ENCODE measurements around the gene PRPS2.

PRPS2 gene

DNA sequence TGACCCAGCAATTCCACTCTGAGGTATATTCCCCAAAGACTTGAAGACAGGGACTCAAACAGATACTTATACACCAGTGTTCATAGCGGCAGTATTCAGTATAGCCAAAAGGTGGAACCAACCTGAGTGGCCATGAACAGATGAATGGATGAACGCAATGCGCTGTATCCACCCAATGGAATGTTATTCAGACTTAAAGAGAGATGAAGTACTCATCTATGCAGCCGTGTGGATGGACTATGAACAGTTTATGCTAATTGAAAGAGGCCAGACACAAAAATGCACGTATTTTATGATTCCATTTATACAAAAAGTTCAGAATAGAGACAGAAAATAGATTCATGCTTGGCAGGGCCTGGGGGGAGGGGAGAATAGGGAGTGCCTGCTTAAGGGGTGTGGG is 26.3 kb downstream of the PRPS2 start:
- DNase-seq (ENCODE audit: low read depth): no peak

DNA sequence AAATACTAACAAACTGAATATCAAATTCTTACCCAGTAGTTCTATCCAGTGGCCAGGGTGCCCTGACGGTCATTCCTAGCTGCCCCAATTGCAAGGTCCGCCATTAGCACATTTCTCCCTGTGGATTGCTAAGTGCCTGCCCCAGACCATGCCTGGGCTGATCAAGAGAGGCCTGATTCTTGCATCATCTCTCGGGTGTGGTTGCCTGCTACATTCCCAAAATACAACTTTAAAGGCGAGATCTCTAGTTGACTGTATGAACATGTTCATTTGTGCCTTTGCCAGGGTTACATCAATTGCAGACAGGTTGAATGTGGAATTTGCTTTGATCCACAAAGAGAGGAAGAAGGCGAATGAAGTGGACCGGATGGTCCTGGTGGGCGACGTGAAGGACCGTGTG is 28.0 kb downstream of the PRPS2 start:
- no peak for DNase-seq (ENCODE audit: low read depth)

DNA sequence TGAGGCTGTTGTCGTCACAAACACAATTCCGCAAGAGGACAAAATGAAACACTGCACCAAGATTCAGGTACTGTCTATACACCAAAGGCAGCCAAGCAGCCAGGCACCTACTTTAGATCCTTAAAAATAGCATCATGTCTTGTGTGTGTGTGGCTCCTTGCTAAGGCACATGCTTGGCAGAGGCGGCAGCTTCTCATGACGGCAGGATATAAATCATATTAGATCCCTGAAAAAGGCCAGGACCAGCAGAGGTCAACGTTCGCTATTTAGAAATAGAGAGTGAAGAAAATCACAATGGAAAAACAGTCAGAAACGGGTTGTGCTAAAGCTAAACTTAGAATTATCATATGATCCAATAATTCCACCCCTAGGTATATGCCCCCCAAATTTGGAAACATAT is 29.5 kb downstream of the PRPS2 start:
- no peak for DNase-seq (ENCODE audit: low read depth)

- DNase-seq (ENCODE audit: low read depth): no peak
These were observed 33.7 kb downstream of the PRPS2 start for GRCh38 chrX:12824944-12825343.

DNA sequence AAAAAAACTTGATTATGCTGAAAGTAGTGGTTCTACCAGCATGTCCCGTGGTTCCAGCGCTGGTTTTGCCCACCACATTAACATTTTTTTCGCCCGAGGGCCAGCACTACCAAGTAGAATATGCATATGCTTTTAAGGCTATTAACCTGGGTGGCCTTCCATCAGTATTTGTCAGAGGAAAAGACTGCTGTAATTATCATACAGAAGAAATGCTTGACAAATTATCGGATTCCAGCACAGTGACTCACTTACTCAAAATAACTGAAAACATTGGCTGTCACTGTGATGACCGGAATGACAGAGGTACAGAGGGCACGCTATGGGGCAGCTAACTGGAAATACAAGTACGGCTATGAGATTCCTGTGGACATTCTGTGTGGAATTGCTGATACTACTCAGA is 34.6 kb downstream of the PRPS2 start:
- DNase-seq (ENCODE audit: low read depth): no peak

- no peak for DNase-seq (ENCODE audit: low read depth)
These were observed 52.0 kb downstream of the PRPS2 start for GRCh38 chrX:12843061-12843667.

DNA sequence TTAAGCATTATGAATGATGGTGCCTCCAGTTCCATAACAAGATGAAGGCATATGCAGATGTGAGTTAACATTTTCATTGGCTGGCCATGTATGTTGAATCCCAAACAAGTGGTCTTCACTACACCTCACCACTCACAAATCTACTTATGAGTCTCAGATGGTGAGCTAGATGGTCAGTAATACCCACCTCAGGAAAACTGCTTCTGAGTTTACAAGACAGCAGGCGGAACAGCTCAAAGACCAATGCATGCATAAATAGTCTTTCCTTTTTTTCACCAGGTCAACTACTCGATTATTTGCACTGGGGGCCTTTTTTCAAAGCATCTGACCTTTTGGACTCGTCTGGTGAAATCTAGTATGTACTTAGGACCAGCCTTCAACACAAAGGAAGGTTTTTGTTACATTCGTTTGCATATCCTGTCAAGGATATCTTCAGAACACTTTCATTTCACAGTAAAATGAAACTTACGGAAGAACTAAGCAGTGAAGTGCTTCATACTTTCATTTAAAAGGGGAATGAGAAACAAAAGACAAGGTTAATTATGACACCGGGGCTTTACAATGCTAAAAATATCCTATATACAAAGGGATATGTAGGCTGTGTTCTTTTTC is 52.6 kb downstream of the PRPS2 start:
- no peak for DNase-seq (ENCODE audit: low read depth)

GRCh38 chrX:12844319-12844718 is 53.1 kb downstream of the PRPS2 start:
- no peak for DNase-seq (ENCODE audit: low read depth)

DNA sequence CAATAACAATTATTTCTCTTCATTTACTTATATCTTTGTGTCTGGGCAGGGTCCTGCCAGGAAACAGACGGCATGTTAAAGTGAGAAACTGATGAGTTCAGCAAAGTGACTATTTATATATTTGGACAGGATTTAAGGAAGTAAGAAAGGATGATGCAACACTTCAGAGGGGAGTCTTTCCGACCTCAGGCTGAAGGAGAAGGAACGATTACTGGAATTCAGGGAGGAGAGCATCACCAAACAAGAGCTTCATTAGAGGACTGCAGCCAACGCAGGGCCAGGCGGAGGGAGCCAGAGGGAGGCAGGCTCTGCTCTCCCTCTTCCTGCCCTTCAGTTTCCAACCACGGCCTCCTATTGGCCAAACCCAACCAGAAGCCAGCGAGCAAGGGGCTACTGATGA is 74.1 kb downstream of the PRPS2 start:
- DNase-seq (ENCODE audit: low read depth): no peak

GRCh38 chrX:12866451-12867377 is 75.5 kb downstream of the PRPS2 start, which contains the start of gene TLR7:
TLR7 (plus strand) TSS chrX:12867072; CDS start chrX:12867579, 507 bp downstream.
- no peak for DNase-seq (ENCODE audit: low read depth)

- no peak for DNase-seq (ENCODE audit: low read depth)
These were observed 76.5 kb downstream of the PRPS2 start for GRCh38 chrX:12867685-12868084.

GRCh38 chrX:12868747-12869146 is 77.5 kb downstream of the PRPS2 start:
- DNase-seq (ENCODE audit: low read depth): no peak

- DNase-seq (ENCODE audit: low read depth): no peak
These were observed 80.0 kb downstream of the PRPS2 start for GRCh38 chrX:12871257-12871656.

GRCh38 chrX:12872741-12873140 is 81.5 kb downstream of the PRPS2 start:
- no peak for DNase-seq (ENCODE audit: low read depth)

Measured in GM04503 (cell line).